SK-N-SH treated with all-trans-retinoic acid at 6 μM for 48 hours (cell line): Measurements from ENCODE around the gene TIMM13.

Source experiments
- ESRRG ChIP-seq: fragments of 250-450 bp; sonication (Bioruptor Pico); IDR thresholded peaks from 2 replicates; pipeline ENCODE4 v1.6.1; 2021; ENCODE audit warnings: mild to moderate bottlenecking
- GLIS3 ChIP-seq: fragments of 250-450 bp; sonication (Bioruptor Pico); IDR thresholded peaks from 2 replicates; pipeline ENCODE4 v1.5.0; 2020; ENCODE audit warnings: mild to moderate bottlenecking, moderate library complexity
- SNAI2 ChIP-seq: fragments of 250-450 bp; sonication (Bioruptor Pico); IDR thresholded peaks from 2 replicates; pipeline ENCODE4 v1.5.0; 2020; ENCODE audit warnings: mild to moderate bottlenecking, moderate library complexity
- ZFP3 ChIP-seq: fragments of 250-450 bp; sonication (Bioruptor Pico); IDR thresholded peaks from 2 replicates; pipeline ENCODE4 v1.5.0; 2020; ENCODE audit warnings: mild to moderate bottlenecking, moderate library complexity
- ZFP30 ChIP-seq: fragments of 450-650 bp; formaldehyde crosslinking; IDR thresholded peaks from 2 replicates; pipeline ENCODE4 v1.5.0; 2022; ENCODE audit warnings: mild to moderate bottlenecking, moderate library complexity
- ZNF70 ChIP-seq: fragments of 450-650 bp; formaldehyde crosslinking; IDR thresholded peaks from 2 replicates; pipeline ENCODE4 v1.5.0; 2020; ENCODE audit warnings: mild to moderate bottlenecking, moderate library complexity
- ZNF8 ChIP-seq: fragments of 450-650 bp; formaldehyde crosslinking; IDR thresholded peaks from 2 replicates; pipeline ENCODE4 v1.5.0; 2020; ENCODE audit warnings: mild to moderate bottlenecking, moderate library complexity
- TF ChIP-seq, protein P1 (sequence below): fragments of 250-450 bp; sonication (Bioruptor Pico); IDR thresholded peaks from 2 replicates; pipeline ENCODE4 v1.5.1; 2020; ENCODE audit warnings: low read depth, mild to moderate bottlenecking, moderate library complexity
- TF ChIP-seq, protein P2 (sequence below): fragments of 250-450 bp; sonication (Bioruptor Pico); IDR thresholded peaks from 2 replicates; pipeline ENCODE4 v1.5.1; 2021; ENCODE audit warnings: mild to moderate bottlenecking, moderate library complexity
- TF ChIP-seq, protein P3 (sequence below): fragments of 250-450 bp; sonication (Bioruptor Pico); IDR thresholded peaks from 2 replicates; pipeline ENCODE4 v1.5.0; 2020; ENCODE audit warnings: mild to moderate bottlenecking, moderate library complexity
- TF ChIP-seq, protein P4 (sequence below): fragments of 250-450 bp; sonication (Bioruptor Pico); IDR thresholded peaks from 2 replicates; pipeline ENCODE4 v1.8.0; 2020; ENCODE audit warnings: mild to moderate bottlenecking, moderate library complexity, borderline replicate concordance

DNA sequence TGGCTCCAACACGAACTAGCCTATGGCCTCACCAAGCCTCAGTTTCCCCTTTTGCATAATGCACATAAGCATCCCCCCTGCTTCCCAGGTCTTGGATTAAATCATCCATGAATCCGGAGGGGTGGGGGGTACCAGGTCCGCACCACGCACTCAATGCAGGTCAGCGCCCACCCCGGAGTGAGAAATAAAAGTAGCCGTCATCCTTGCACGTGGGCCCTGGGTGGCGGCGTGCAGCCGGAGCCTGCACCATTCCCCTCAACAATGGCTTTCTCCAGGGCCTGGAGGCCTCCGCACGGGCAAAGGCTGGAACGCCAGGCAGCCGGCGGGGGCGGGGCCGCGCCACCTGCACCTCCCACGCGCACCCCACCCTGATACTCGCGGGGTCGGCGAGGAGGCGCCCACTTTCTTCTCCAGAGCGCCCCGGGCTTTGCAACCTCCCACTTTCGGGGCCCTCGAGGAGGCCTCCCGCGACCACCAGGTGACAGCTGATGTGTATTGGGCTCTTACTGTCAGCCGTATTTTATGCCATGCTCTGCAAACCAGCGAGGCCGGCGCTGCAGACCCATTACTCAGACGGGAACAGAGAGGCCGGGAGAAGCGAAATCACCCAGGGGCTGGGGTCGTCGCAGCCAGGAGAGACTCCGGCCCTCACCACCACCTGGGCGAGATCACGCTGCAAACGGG lies 47.8 kb upstream of the TIMM13 start:
- TF ChIP-seq ZFP3 (no peak), ESRRG (CRISPR knock-in tag) (no peak), GLIS3 (no peak), ZNF70 (CRISPR knock-in tag) (no peak), ZNF8 (CRISPR knock-in tag) (no peak), ZFP30 (CRISPR knock-in tag) (no peak), SNAI2 (CRISPR knock-in tag) (no peak)
- TF ChIP-seq, protein P1, sequence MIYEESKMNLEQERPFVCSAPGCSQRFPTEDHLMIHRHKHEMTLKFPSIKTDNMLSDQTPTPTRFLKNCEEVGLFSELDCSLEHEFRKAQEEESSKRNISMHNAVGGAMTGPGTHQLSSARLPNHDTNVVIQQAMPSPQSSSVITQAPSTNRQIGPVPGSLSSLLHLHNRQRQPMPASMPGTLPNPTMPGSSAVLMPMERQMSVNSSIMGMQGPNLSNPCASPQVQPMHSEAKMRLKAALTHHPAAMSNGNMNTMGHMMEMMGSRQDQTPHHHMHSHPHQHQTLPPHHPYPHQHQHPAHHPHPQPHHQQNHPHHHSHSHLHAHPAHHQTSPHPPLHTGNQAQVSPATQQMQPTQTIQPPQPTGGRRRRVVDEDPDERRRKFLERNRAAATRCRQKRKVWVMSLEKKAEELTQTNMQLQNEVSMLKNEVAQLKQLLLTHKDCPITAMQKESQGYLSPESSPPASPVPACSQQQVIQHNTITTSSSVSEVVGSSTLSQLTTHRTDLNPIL (CRISPR knock-in tag) = no peak
- TF ChIP-seq, protein P2, sequence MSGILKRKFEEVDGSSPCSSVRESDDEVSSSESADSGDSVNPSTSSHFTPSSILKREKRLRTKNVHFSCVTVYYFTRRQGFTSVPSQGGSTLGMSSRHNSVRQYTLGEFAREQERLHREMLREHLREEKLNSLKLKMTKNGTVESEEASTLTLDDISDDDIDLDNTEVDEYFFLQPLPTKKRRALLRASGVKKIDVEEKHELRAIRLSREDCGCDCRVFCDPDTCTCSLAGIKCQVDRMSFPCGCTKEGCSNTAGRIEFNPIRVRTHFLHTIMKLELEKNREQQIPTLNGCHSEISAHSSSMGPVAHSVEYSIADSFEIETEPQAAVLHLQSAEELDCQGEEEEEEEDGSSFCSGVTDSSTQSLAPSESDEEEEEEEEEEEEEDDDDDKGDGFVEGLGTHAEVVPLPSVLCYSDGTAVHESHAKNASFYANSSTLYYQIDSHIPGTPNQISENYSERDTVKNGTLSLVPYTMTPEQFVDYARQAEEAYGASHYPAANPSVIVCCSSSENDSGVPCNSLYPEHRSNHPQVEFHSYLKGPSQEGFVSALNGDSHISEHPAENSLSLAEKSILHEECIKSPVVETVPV = no peak
- TF ChIP-seq, protein P3, sequence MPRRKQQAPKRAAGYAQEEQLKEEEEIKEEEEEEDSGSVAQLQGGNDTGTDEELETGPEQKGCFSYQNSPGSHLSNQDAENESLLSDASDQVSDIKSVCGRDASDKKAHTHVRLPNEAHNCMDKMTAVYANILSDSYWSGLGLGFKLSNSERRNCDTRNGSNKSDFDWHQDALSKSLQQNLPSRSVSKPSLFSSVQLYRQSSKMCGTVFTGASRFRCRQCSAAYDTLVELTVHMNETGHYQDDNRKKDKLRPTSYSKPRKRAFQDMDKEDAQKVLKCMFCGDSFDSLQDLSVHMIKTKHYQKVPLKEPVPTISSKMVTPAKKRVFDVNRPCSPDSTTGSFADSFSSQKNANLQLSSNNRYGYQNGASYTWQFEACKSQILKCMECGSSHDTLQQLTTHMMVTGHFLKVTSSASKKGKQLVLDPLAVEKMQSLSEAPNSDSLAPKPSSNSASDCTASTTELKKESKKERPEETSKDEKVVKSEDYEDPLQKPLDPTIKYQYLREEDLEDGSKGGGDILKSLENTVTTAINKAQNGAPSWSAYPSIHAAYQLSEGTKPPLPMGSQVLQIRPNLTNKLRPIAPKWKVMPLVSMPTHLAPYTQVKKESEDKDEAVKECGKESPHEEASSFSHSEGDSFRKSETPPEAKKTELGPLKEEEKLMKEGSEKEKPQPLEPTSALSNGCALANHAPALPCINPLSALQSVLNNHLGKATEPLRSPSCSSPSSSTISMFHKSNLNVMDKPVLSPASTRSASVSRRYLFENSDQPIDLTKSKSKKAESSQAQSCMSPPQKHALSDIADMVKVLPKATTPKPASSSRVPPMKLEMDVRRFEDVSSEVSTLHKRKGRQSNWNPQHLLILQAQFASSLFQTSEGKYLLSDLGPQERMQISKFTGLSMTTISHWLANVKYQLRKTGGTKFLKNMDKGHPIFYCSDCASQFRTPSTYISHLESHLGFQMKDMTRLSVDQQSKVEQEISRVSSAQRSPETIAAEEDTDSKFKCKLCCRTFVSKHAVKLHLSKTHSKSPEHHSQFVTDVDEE (CRISPR knock-in tag) = no peak
- TF ChIP-seq, protein P4, sequence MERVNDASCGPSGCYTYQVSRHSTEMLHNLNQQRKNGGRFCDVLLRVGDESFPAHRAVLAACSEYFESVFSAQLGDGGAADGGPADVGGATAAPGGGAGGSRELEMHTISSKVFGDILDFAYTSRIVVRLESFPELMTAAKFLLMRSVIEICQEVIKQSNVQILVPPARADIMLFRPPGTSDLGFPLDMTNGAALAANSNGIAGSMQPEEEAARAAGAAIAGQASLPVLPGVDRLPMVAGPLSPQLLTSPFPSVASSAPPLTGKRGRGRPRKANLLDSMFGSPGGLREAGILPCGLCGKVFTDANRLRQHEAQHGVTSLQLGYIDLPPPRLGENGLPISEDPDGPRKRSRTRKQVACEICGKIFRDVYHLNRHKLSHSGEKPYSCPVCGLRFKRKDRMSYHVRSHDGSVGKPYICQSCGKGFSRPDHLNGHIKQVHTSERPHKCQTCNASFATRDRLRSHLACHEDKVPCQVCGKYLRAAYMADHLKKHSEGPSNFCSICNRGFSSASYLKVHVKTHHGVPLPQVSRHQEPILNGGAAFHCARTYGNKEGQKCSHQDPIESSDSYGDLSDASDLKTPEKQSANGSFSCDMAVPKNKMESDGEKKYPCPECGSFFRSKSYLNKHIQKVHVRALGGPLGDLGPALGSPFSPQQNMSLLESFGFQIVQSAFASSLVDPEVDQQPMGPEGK (CRISPR knock-in tag) = no peak
